H1 (cell line): ENCODE data around the gene MMS19. TPM values are rescaled to one million over a fixed set of nuclear protein-coding genes. Genes with fewer than 3 reads are reported as not detected.

Source experiments
- CTCF ChIA-PET: fragments of 300-600 bp; sonication (Branson Sonifier 250); formaldehyde crosslinking; loops from one replicate; lab custom pipeline; 2021; ENCODE audit not compliant: partially characterized antibody; lab: Charles Lee
- POLR2A ChIA-PET: fragments of 300-600 bp; sonication (Branson Sonifier 250); formaldehyde crosslinking; loops from one replicate; lab custom pipeline; 2021; ENCODE audit warnings: inconsistent platforms; ENCODE audit not compliant: partially characterized antibody; lab: Charles Lee
- DNase-seq, 2 experiments: peaks; one replicate each; pipeline versions ENCODE4 v3.0.0 to v3.0.0-alpha.2; 2010 to 2022; ENCODE audit warnings: low spot score in 2 of 2, low read depth in 1 of 2, mixed read lengths in 1 of 2
- FAIRE-seq: peaks from 2 replicates; lab custom pipeline; 2011; peaks lifted over from hg19 to GRCh38; lab: Jason Lieb, UNC
- H2AFZ ChIP-seq: 2 replicates; pipeline ENCODE4 v1.8.1; 2012; ENCODE audit warnings: low read length, inconsistent platforms
- H2AK5ac ChIP-seq: 2 replicates; pipeline ENCODE4 v1.6.1; 2013; ENCODE audit warnings: low read depth, low read length
- H2BK120ac ChIP-seq: replicated peaks from 2 replicates; pipeline ENCODE3; 2013; ENCODE audit warnings: low read depth, low read length, inconsistent platforms
- H2BK12ac ChIP-seq: 2 replicates; pipeline ENCODE4 v1.6.1; 2013; ENCODE audit warnings: low read depth, low read length
- H2BK15ac ChIP-seq: 2 replicates; pipeline ENCODE4 v1.6.1; 2013; ENCODE audit warnings: low read length
- H2BK20ac ChIP-seq: 2 replicates; pipeline ENCODE4 v1.6.1; 2013; ENCODE audit warnings: low read length
- H2BK5ac ChIP-seq: 2 replicates; pipeline ENCODE4 v1.6.1; 2013; ENCODE audit warnings: low read depth, low read length
- H3K14ac ChIP-seq: 2 replicates; pipeline ENCODE4 v1.6.1; 2013; ENCODE audit warnings: inconsistent platforms; ENCODE audit not compliant: insufficient read length
- H3K18ac ChIP-seq: 2 replicates; pipeline ENCODE4 v1.6.1; 2013; ENCODE audit warnings: low read length; ENCODE audit errors: extremely low read depth
- H3K23ac ChIP-seq: 2 replicates; pipeline ENCODE4 v1.6.1; 2013; ENCODE audit warnings: inconsistent platforms; ENCODE audit not compliant: insufficient read length
- H3K23me2 ChIP-seq: 2 replicates; pipeline ENCODE4 v1.6.1; 2013; ENCODE audit warnings: low read depth, low read length
- H3K27ac ChIP-seq: 2 replicates; pipeline ENCODE4 v1.6.1; 2011; ENCODE audit warnings: low read depth, low read length, inconsistent platforms
- H3K27me3 ChIP-seq, 4 experiments: replicated peaks in 1 of 4; 1 replicate in 1 of 4; 2 replicates in 3 of 4; pipeline versions ENCODE4 v1.6.1 to v1.8.1; 2011 to 2013; ENCODE audit warnings: low read length in 3 of 4, mild to moderate bottlenecking in 3 of 4, inconsistent platforms in 2 of 4, mixed read lengths in 2 of 4, moderate library complexity in 1 of 4; ENCODE audit not compliant: control insufficient read depth in 3 of 4, insufficient read depth in 3 of 4; ENCODE audit errors: extremely low read depth in 1 of 4
- H3K36me3 ChIP-seq, 4 experiments: 2 replicates each; pipeline versions ENCODE4 v1.6.1 to v1.8.1; 2011 to 2013; ENCODE audit warnings: mild to moderate bottlenecking in 4 of 4, low read length in 3 of 4, moderate library complexity in 2 of 4, control low read depth in 1 of 4, inconsistent platforms in 1 of 4; ENCODE audit not compliant: insufficient read depth in 4 of 4, control insufficient read depth in 2 of 4
- H3K4ac ChIP-seq: replicated peaks from 2 replicates; pipeline ENCODE3; 2013; ENCODE audit warnings: low read length, low read depth, mixed read lengths, inconsistent platforms; ENCODE audit not compliant: insufficient read length
- H3K4me1 ChIP-seq, 4 experiments: replicated peaks in 1 of 4; 1 replicate in 1 of 4; 2 replicates in 3 of 4; pipeline versions ENCODE4 v1.6.1 to v1.8.1; 2011 to 2013; ENCODE audit warnings: low read length in 3 of 4, inconsistent platforms in 2 of 4, mixed read lengths in 1 of 4; ENCODE audit not compliant: insufficient read depth in 4 of 4, control insufficient read depth in 3 of 4
- H3K4me2 ChIP-seq, 2 experiments: 2 replicates each; pipeline versions ENCODE4 v1.6.1 to v1.8.1; 2011 to 2013; ENCODE audit warnings: low read depth in 2 of 2, low read length in 2 of 2, control low read depth in 1 of 2, inconsistent platforms in 1 of 2, mild to moderate bottlenecking in 1 of 2; ENCODE audit not compliant: insufficient read depth in 1 of 2
- H3K4me3 ChIP-seq, 4 experiments: fragments of 200-600, 300-600 bp in 1 of 4; sonication (generic), shearing (Covaris generic), sonication (Bioruptor Twin) in 1 of 4; 2 replicates each; pipeline versions ENCODE4 v1.5.1 to v1.8.1; 2011 to 2016; ENCODE audit warnings: low read length in 4 of 4, low read depth in 3 of 4, control low read depth in 2 of 4, inconsistent platforms in 2 of 4, mild to moderate bottlenecking in 2 of 4, mixed read lengths in 1 of 4, moderate library complexity in 1 of 4; ENCODE audit not compliant: insufficient read depth in 2 of 4; ENCODE audit errors: extremely low read depth in 1 of 4
- H3K56ac ChIP-seq: replicated peaks from 2 replicates; pipeline ENCODE3; 2013; ENCODE audit warnings: low read depth, mild to moderate bottlenecking, mixed read lengths, low read length, inconsistent platforms; ENCODE audit not compliant: insufficient read length
- H3K79me1 ChIP-seq: 2 replicates; pipeline ENCODE4 v1.6.1; 2013; ENCODE audit warnings: low read depth, low read length, control low read depth
- H3K79me2 ChIP-seq, 2 experiments: 2 replicates each; pipeline versions ENCODE4 v1.6.1 to v1.8.1; 2012 to 2013; ENCODE audit warnings: low read length in 2 of 2, mild to moderate bottlenecking in 2 of 2, inconsistent platforms in 1 of 2; ENCODE audit not compliant: insufficient read depth in 2 of 2, control insufficient read depth in 1 of 2
- H3K9ac ChIP-seq, 4 experiments: replicated peaks in 1 of 4; 1 replicate in 1 of 4; 2 replicates in 3 of 4; pipeline versions ENCODE4 v1.6.1 to v1.8.1; 2011 to 2013; ENCODE audit warnings: low read depth in 3 of 4, low read length in 3 of 4, control low read depth in 2 of 4, mild to moderate bottlenecking in 2 of 4, moderate library complexity in 2 of 4, inconsistent platforms in 1 of 4; ENCODE audit errors: extremely low read depth in 1 of 4
- H3K9me3 ChIP-seq, 2 experiments: 2 replicates each; pipeline versions ENCODE4 v1.6.1 to v1.8.1; 2012 to 2013; ENCODE audit warnings: mild to moderate bottlenecking in 2 of 2, moderate library complexity in 2 of 2, control low read depth in 1 of 2, inconsistent platforms in 1 of 2, low read depth in 1 of 2, low read length in 1 of 2, mixed read lengths in 1 of 2; ENCODE audit not compliant: insufficient read depth in 2 of 2
- H4K20me1 ChIP-seq, 2 experiments: replicated peaks in 1 of 2; 2 replicates each; pipeline versions ENCODE3 to v1.8.1; 2011 to 2013; ENCODE audit warnings: inconsistent platforms in 2 of 2, low read length in 2 of 2, mild to moderate bottlenecking in 1 of 2; ENCODE audit not compliant: insufficient read depth in 2 of 2, control insufficient read depth in 1 of 2
- H4K5ac ChIP-seq: 2 replicates; pipeline ENCODE4 v1.6.1; 2013; ENCODE audit warnings: low read length, low read depth, mixed read lengths, inconsistent platforms; ENCODE audit not compliant: insufficient read length
- H4K8ac ChIP-seq: 2 replicates; pipeline ENCODE4 v1.8.0; 2013; ENCODE audit warnings: mild to moderate bottlenecking, moderate library complexity, low read length, inconsistent platforms; ENCODE audit not compliant: insufficient read depth; ENCODE audit errors: extremely low read depth
- H4K91ac ChIP-seq: replicated peaks from 2 replicates; pipeline ENCODE3; 2013; ENCODE audit warnings: low read length, mixed read lengths, inconsistent platforms; ENCODE audit not compliant: insufficient read length
- GTF2F1 ChIP-seq: IDR thresholded peaks from 2 replicates; pipeline ENCODE4 v1.6.1; 2012; ENCODE audit warnings: low read depth, low read length, improper control_type of control experiment, borderline replicate concordance
- RFX5 ChIP-seq: IDR thresholded peaks from 2 replicates; pipeline ENCODE4 v1.6.1; 2011; ENCODE audit warnings: low read depth, low read length, improper control_type of control experiment, borderline replicate concordance
- SUZ12 ChIP-seq: fragments of 200-600 bp; sonication (generic); IDR thresholded peaks from 2 replicates; pipeline ENCODE4 v1.6.1; 2012; ENCODE audit warnings: mild to moderate bottlenecking, inconsistent platforms, low read length, moderate library complexity, mixed read lengths
- TAF1 ChIP-seq: IDR thresholded peaks from 2 replicates; pipeline ENCODE4 v1.6.1; 2011; ENCODE audit warnings: mild to moderate bottlenecking, low read depth, low read length
- whole genome bisulfite sequencing, 2 experiments: shearing (Covaris generic) in 1 of 2; methylation state at CpG; one replicate each; pipeline versions ENCODE4 v1.1.6 to v1.1.7; 2013 to 2015; ENCODE audit warnings: low lambda C conversion rate in 2 of 2, mixed read lengths in 2 of 2, inconsistent platforms in 1 of 2, low coverage in 1 of 2, missing lambda C conversion rate in 1 of 2; ENCODE audit not compliant: insufficient replicate concordance in 2 of 2, insufficient coverage in 1 of 2, insufficient read length in 1 of 2; ENCODE audit errors: extremely low coverage in 1 of 2, missing lambda C conversion rate in 1 of 2; 5-methylcytosine and 5-hydroxymethylcytosine counted together
- polyA plus RNA-seq, 7 experiments: library from polyadenylated mRNA; depleted of rRNA in 3 of 7; stranded (reverse) in 5 of 7; unstranded in 2 of 7; fragments of >200 nt in 5 of 7; fragments of 200-250 nt in 2 of 7; gene quantifications; 1 replicate in 5 of 7; 2 replicates in 1 of 7; 4 replicates in 1 of 7; pipeline versions ENCODE4 v1.2.1 to v1.2.3, GENCODE V29; 2011 to 2013; ENCODE audit warnings: missing spikeins in 2 of 7, mixed read lengths in 2 of 7
- total RNA-seq: library from RNA; stranded (reverse); fragmentation: NEBNext Ultra II Directional; extraction: Animal tissue kit (Norgen Biotek cat#: 25700); gene quantifications from 2 replicates; pipeline ENCODE4 v1.2.1, GENCODE V29; 2021

MMS19 gene
- total and polyA plus RNA-seq, 2 of the 8 experiments (the other 6 are each of a cell fraction or from before 2014, with no cell fraction given): 130 to 221 TPM

- Histone ChIP-seq H3K23me2 (peaks cover 15% of the 10 kb centered on the region), H4K5ac (no peak overlapping the region), H3K4ac (no peak overlapping the region), H4K20me1 (peaks cover 9 to 31% of the 10 kb centered on the region in 2 experiments), H3K14ac (no peak overlapping the region), H3K27ac (no peak overlapping the region), H2AFZ (no peak overlapping the region), H2BK120ac (no peak overlapping the region), H3K4me1 (peaks cover 6 to 13% (median 8%) of the 10 kb centered on the region in 4 experiments; a peak in 6 of 7 replicates), H3K9ac (peak overlapping the region in 2 of 4 experiments; percentile 42 to 59; a peak in 5 of 7 replicates), H2BK20ac (no peak overlapping the region), H3K23ac (no peak overlapping the region), H3K4me3 (peak overlapping the region; percentile 83 to 92 (median 89)), H3K79me1 (peaks cover 14% of the 10 kb centered on the region), H3K4me2 (peak overlapping the region; percentile 78 to 98), H2BK5ac (no peak overlapping the region), H3K9me3 (no peaks in the 10 kb centered on the region), H2BK15ac (no peak overlapping the region; the same call in 1 of the 2 replicates), H3K27me3 (peaks cover 0 to 16% (median 13%) of the 10 kb centered on the region in 4 experiments; a peak in 5 of 7 replicates), H3K56ac (no peak overlapping the region), H4K8ac (no peak overlapping the region; the same call in 1 of the 2 replicates), H3K36me3 (no peaks in the 10 kb centered on the region), H2BK12ac (no peak overlapping the region), H3K18ac (no peak overlapping the region), H2AK5ac (no peak overlapping the region), H4K91ac (no peak overlapping the region), H3K79me2 (peaks cover 2 to 62% of the 10 kb centered on the region in 2 experiments; a peak in 3 of 4 replicates)
- FAIRE-seq (peak; percentile 13), DNase-seq (no peak)
- TF ChIP-seq TAF1 (peak; percentile 48; the same call in 1 of the 2 replicates), SUZ12 (peak; percentile 55), RFX5 (no peak), GTF2F1 (no peak)
- ChIA-PET POLR2A (interaction anchor here (0.9 to 2.5 kb wide), 19 partner anchors 9 to 99 kb away, joined by 3 to 13 read pairs (median 4); partner anchors contain the start of gene RRP12), CTCF (interaction anchor here (0.6 to 2.6 kb wide), 13 partner anchors 8 to 680 kb away, joined by 3 to 24 read pairs (median 4); no protein-coding TSS in a partner anchor)
- 5% methylated on average over 26 of the region's 41 CpGs; no CpG with 5 or more reads in 1 of the 2 experiments for WGBS, 2 experiments
Observed at GRCh38 chr10:97499561-97500296, 1.5 kb upstream of the MMS19 start.
